ENCODE data around the gene PSKH1.

DNA sequence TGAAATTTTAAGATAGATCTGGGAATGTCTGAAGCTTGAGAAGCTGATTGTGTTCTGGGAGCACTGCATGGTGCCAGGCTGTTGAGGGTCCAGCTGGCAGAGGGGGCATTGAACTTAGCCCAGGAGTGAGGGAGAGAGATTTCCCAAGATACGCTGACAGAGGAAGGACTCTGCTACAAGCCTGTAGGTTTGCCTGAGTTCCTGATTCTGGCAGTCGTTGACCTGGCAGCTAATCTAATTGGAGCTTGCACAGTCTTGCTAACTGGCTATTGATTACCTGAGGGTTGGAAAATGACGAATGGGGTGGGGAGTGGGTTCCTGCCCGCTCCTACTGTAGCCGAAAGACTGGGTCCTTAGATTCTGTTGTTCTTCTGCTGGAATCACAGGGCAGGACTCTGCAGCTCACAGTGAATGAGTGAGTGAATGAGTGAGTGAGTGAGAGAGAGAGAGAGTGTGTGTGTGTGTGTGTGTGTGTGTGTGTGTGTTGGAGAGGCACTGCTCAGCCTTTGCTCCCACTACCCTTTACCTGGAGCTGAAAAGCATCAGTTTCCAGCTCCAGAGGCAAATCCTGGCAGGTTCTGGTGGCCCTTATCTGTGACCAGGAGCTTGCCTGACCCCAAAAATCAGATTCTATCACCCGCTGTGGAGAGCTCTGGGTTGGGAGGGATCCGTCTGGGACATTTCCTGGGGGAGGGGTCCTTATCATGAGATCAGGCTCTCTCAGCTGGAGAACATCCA lies 21.9 kb downstream of the PSKH1 start:
- TF ChIP-seq, protein P1, sequence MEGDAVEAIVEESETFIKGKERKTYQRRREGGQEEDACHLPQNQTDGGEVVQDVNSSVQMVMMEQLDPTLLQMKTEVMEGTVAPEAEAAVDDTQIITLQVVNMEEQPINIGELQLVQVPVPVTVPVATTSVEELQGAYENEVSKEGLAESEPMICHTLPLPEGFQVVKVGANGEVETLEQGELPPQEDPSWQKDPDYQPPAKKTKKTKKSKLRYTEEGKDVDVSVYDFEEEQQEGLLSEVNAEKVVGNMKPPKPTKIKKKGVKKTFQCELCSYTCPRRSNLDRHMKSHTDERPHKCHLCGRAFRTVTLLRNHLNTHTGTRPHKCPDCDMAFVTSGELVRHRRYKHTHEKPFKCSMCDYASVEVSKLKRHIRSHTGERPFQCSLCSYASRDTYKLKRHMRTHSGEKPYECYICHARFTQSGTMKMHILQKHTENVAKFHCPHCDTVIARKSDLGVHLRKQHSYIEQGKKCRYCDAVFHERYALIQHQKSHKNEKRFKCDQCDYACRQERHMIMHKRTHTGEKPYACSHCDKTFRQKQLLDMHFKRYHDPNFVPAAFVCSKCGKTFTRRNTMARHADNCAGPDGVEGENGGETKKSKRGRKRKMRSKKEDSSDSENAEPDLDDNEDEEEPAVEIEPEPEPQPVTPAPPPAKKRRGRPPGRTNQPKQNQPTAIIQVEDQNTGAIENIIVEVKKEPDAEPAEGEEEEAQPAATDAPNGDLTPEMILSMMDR (conservative IDR thresholded peaks at IDR 0.05; ENCODE audit: low read depth, low read length) = no peak
- no peak for TF ChIP-seq EZH2 (IDR thresholded peaks at IDR 0.05; ENCODE audit: borderline replicate concordance, low read depth, low read length, poor library complexity, severe bottlenecking)

All from A673 (cell line).